HG02943 (cell line): ENCODE data around the gene CHDH.

Source experiments
- ATAC-seq: cut with Tn5 transposase; IDR thresholded peaks from one replicate; pipeline ENCODE4 v1.9.1; 2021; ENCODE audit warnings: mild to moderate bottlenecking, low read depth, moderate library complexity; ENCODE audit not compliant: unreplicated experiment

The CHDH gene

DNA sequence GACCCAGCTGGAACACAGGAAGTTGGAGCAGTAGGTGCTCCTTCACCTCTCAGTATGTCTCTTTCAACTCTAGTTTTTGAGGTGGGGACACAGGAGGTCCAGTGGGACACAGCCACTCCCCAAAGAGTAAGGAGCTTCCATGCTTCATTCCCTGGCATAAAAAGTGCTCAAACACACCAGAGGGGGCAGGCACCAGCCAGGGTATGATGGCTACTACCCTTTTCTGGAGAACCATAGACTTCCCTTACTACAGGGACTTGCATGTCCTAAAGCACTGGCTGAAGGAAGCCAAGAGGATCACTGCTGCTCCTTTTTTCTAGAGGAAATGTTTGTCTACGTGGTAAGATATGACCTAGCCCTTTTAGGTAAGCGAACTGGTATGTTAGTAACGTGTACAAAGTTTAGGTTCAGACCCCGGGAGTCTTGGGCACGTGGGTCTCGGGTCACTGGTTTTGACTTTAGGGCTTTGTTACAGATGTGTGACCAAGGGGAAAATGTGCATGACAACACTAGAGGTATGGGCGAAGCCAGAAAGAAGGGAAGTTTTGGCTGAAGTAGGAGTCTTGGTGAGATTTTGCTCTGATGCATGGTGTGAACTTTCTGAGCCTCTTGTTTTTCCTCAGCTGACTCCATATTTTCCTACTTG lies 12.0 kb upstream of the CHDH start:
- no peak for ATAC-seq

DNA sequence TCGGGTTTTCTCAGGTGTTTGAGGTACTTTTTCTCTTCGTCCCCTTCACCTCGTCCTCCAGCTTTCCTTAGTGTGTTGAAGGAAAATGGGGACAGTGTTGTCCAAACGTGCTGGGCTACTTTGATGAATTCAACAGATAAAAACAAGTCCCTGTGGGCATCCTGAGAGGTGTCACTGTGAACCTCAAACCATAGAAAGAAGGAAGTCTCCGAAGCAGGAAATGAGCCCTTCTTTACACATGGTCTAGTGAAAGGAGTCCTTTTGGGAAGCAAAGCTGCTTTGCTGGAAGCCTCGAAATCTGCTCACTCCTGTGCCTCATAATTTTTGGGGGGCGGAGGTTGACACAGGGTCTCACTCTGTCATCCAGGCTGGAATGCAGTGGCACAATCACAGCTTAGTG lies 10.7 kb upstream of the CHDH start:
- ATAC-seq = no peak

DNA sequence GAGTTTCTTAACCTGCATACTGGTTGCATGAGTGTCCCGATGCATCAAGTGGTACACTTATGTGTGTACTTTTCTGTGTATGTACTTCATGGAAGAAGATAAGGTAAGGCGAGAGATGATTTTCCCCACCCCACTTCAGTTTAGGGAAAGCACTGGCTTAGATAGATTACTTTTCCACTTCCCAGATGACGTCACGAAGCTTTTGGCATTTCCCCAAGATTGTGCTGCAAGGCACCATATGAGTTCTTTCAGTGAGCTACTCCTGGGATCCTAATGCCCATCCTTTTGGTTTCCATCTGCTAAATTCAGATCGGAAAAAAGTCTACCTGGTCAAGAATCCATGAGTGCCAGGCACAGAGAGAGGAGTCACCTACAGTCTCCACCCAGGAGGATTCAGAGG lies 4.7 kb upstream of the CHDH start:
- no peak for ATAC-seq

GRCh38 chr3:53849916-53850315 lies 3.7 kb upstream of the CHDH start:
- ATAC-seq = no peak

GRCh38 chr3:53846851-53847155 lies 584 bp upstream of the CHDH start:
- ATAC-seq = no peak

DNA sequence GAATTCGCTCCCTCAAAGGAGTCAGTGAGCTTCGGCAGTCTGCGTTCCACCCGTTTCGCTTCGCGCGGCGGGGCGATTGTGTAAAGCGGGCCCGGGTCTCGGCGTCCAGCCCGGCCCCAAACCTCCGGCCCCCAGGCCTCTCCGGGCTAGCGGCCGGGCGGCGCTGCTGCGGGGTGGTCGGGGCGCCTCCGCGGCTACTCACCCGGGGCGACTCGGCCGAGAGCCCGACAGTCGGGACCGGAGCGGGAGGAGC lies 412 bp downstream of the CHDH start:
- no peak for ATAC-seq

GRCh38 chr3:53845103-53845880 lies 927 bp downstream of the CHDH start:
- no peak for ATAC-seq

DNA sequence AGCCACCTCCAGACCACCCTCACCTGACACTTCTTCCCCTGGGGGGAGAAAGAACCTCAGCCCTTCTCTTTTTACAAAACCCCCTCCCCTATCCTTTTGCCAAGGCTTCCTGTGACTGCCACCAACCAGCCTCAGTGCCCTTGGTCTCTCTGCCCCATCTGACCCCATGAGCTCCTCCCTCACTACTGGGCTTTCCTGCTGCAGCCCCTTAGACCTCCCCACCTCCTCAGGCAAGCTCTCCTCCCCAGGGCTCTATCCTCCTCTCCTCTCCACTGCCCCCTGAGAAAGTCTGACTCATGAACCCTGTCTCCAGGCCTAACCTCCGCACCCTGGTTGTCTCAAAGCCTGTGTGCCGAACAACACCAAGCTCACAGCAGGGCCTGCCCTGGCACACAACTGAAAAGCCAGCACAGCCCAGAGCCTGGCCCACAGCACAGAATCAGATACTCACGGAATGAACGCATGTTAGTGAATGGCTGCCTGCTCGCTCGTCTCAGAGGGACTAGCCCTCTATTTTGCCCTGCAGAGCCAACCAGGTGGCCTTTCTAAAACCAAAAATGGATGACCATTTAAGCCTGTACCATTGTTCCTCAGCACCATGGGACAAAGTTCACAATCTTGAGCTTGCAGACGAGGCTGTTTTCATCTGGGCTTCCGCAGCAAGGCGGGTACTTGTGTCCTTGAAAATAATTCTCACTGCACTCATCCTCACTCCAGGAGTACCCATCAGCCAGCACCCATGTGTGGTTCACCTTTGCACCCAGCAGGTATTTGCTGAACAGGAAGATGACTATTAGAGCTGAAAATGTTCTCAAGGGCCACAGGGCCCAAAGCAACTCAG lies 1.7 kb downstream of the CHDH start:
- peak; percentile 6 for ATAC-seq

- peak; percentile 54 for ATAC-seq
These were observed 2.7 kb downstream of the CHDH start for GRCh38 chr3:53843195-53844177.

DNA sequence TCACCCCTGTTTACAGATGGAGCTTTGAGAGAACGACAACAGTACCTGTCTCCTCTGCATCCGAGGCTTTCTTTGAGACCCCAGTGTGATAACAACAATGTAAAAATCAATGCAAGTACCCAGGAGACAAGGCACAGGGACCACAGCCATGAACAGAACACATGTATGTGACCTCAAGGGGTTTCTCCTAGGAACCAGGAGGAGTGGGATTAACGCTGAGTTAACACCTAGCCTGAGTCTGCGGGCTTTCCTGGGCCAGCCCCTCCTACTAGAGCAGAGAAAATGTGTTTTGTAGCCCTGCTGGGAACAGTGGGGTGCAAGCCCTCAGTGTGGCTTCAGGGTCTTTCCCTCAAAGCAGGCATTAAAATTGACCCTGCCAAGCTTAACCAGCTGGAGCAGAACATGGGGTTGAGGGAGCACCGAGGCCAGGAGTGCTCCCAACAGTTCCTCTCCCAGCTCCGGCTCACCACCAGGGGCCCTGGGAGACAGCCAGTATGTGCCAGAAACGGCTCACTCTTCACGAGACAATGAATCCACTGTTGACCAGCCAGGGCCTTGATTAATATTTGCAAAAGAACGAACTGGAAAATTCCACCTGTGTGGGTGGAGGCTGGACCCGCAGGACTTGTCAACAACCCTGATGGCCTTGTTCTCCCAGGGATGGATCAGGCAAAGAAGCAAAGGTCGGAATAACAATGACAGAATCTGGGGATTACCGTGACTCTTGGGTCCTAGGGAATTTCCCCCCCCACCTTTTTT lies 3.6 kb downstream of the CHDH start:
- ATAC-seq = no peak

- no peak for ATAC-seq
These were observed 4.9 kb downstream of the CHDH start for GRCh38 chr3:53841296-53841695.

DNA sequence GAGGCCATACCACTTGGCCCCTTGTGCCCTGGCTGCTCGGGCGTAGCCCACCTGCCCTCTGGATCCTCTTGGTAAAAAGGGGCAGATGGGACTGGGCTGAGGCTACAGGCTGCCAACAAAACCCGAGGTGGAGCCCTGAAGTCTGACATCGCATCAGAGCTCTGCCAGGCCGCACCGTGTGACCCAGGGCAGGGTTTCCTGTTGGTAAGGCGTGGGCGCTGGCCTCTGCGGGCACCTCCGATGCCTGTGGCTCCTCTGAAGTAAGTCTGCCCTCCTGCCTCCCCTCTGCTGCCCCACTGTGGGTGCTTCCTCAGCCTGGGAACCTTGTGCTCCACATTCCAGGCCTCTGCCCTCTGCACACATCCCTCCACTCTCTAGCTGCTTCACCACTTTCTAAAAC lies 8.9 kb downstream of the CHDH start:
- no peak for ATAC-seq

DNA sequence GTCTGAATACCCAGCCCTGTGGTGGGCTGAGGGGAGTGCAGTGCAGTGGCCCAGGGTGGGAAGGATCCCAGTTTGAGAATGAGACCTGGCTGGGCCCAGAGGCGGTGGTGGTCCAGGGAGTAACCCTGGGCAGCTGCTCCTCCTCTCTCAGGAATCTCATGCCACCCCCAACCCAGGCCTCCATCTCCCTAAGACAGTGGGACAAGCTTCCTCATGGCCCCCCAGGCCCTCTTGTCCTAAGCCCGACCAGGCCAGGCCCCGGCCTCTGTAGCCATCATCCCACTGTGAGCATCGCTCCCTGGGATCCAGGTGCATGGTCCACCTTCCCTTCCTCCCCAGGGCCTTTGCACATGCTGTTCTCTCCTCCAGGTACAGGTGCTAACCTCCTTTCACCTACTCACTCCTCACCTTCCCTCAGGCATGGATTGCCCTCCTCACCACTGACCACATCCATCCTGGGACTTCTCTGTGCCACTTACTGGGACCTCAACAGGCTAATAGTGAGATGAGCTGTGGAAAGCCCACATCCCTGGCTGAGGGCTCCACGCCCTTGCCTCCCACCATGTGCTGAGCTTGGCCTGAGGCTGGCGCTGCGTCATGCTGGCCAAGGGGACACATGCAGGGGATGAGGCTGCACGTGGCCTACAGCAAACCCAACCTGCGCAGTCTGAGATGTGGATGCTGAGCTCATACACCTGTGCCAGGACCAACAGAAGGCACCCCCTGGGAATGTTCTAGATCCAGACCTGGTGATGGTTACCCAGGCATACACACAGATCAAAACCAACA lies 9.9 kb downstream of the CHDH start:
- no peak for ATAC-seq

- no peak for ATAC-seq
These were observed 11.0 kb downstream of the CHDH start for GRCh38 chr3:53835257-53835656.

GRCh38 chr3:53834429-53835095 lies 11.7 kb downstream of the CHDH start:
- ATAC-seq = no peak

DNA sequence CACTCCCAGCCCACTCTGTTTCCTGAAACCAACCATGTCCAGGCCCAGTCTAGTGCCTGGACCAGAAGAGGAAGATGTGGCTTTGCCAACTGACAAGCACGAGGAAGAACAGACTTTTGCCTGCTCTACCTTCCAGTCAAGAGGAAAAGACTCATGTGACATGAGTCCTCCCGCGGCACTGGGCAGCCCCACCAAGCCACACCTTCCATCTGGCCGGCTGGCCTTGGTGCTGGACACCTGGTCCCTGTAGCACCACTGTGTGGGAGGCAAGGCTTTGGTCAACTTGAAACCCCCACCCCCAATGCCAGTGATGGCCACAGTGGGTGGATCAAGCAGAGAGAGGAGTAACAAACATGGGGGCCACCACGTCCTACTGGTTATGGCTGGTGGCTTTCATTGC lies 12.5 kb downstream of the CHDH start:
- ATAC-seq = no peak

DNA sequence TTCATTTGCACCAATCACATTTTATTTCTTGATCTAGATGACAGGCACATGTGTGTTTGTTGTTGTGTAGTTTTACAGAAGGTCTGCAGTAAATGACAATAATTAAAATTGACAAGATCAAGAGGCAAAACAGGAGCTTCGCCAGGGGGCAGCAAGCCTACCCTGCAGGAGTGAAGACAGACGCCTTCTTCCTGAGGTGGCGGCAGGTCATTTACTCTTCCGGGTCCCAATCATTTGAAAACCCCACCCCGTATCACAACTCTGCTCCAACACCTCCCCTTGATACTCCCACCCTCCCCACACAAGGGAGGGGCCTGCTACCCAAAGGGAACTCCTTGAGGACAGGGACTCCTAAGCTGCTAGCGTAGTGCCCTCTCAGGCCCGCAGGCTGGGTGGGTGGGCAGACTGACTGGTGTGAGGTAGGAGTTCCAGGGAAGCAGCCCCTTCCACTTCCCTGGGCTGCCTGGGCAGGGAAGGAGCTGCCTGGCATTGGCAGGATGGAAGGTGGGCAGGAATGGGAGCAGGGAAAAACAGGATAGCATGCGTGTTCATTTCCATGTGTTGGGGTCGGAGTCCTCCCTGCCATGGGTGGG lies 13.1 kb downstream of the CHDH start:
- ATAC-seq = no peak

DNA sequence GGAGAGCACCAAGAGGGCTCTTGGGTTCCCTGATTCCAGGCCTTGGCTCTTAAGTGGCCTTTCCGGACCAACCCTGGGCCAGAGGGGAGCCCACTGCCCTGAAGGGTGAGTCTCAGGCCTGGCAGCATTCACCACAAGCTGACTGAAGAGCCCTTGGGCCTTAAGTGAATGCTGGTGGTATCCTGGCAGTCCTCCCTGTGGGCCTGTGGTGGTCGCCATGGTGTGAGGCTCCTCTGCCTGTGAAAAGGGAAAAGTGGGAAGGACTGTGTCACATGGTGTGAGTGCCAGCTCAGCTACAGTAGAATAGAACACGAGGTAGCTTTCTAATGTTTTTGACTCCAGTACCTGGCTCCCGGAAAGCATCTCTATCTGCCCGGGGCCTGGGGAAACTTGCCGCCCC lies 15.3 kb downstream of the CHDH start:
- ATAC-seq = no peak
